ENCODE data around the gene ASCL1.

Gene ASCL1

DNA sequence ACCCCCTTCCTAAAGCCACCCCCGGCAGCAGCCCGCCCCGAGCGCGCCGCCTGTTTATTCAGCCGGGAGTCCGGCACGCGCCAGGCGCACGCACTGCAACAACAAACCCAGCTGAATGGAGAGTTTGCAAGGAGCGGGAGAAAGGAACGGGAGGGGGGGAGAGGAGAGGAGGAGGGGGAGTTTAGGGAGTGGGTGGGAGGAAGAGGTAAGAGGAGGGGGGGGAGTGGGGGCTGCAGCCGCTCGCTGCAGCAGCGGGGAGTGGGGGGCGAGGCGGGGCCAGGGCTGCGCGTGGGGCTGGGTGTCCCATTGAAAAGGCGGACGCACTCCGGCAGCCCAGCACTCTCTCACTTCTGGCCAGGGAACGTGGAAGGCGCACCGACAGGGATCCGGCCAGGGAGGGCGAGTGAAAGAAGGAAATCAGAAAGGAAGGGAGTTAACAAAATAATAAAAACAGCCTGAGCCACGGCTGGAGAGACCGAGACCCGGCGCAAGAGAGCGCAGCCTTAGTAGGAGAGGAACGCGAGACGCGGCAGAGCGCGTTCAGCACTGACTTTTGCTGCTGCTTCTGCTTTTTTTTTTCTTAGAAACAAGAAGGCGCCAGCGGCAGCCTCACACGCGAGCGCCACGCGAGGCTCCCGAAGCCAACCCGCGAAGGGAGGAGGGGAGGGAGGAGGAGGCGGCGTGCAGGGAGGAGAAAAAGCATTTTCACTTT lies at the start of gene ASCL1:
Gene ASCL1, plus strand, starts transcription at position 336 of the 712 bp plus-strand sequence. CDS start 571 bp downstream, outside the sequence.
- no peak for DNase-seq

DNA sequence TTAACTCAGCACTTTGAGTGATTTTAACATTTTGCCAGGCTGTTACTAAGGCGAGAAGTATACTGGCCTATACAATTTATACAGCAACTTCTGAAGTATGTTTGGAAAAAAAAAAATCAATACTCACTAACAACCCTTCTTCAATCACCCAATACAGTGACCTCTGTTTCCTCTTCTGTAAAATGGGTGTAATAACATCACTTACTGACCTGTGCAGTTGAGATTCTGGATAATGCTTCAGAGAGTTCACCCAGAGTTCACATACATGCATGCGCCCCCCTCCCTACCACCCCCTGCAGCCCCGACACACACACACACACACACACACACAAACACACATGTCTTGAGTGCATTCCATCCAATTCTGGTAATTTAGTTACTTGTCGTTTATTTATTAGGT lies 49.6 kb upstream of the ASCL1 start:
- no peak for DNase-seq

DNA sequence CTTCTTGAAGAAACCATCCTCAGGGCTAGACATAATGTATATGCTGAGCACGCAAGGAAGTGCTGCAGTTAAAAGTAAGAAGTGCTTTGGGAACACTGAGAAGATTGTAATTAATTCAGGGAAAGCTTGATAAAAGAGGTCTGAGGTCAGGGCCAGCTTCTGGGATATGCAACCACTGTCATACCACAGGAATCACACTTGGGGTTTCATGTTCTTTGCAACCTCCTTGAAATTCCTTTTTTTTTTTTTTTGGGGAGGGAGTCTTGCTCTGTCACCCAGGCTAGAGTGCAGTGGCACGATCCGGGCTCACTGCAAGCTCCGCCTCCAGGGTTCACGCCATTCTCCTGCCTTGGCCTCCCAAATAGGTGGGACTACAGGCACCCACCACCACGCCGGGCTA lies 47.3 kb upstream of the ASCL1 start:
- no peak for DNase-seq

DNA sequence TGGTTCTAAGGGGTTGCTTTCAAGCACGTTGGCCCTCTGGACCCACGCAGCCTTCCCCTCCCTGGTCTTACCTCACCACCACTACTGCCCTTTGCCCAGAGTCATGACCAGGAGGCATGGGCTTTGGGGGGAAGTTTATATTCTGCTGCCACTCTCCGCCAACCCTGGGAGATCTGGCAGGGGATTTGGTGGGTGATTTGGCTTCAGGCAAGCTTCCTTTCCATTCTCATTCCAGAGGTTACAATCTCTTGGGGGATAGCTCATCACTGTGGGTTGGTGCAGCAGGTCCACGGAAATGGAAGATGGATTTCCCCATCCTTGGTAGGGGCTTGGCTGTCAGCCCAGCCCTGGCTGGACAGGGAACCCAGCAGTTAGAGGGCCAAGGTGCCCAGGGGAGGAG lies 46.7 kb upstream of the ASCL1 start:
- DNase-seq = no peak

DNA sequence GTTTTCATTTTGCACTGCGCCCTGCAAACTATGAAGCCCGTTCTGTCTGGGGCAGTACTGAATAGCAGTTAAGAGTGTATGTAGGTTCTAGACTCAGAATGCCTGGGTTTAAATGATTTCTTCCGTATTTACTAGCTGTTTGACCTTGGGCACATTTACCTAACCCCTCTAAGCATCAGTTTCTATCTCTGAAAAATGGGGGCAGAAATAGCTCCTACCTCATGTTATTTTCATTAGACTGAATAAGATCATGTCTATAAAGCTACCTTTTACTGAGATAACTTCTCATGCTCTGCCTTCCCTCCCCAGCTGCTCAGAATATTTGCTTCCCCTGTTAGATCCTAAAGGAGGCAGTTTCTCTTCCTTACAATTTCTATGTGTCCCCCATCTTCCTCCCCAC lies 46.2 kb upstream of the ASCL1 start:
- DNase-seq = no peak

DNA sequence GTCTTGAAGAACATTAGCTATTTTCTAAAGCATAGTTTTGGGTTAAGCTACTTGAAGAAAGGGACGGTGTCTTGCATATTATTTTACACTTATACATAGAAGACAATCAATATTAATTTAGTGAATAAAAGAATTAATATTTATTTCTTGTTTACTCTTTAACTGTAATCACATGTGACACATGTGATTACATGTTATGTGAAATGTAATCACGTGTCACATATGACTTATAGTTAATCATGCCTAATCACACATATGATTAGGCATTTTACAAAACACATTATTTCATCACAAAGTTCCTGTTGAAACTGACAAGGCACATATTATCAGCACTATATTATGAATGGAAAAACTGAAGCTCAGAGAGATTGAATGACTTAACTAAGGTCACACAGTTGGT lies 45.2 kb upstream of the ASCL1 start:
- DNase-seq = no peak

DNA sequence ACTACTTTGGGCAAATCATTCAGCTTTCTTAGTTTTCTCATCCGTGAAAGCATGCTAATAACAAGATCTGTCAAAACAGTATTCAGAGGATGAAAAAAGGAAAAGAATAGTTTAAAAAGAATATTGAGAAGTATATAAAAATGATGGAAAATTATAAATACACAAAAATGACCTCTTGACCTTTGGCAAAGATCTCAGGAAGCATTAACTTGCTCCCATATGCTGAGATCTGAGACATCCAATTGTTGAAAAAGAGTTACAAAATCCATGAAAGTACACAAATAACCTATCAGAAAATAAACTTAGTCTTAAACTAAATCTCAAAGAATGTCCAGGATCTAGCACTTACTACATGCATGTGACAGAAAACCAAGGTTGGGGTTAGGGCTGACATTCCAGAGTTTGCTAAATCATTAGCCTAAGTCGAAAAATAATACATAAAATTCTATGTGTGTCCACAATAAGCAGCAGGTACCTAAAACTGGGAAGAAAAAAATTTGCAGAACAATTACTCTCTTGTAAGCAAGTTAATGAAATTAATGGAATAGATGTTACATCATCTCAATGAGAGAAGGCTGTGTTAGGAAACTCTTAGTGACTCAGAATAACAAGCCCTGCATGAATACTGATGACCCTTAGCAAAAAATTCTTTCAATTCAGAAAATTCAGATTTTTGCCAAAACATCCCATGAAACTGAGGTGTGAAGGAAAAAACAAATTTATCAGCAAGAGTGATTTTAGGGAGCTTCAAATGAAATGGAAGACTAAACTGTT lies 43.8 kb upstream of the ASCL1 start:
- no peak for DNase-seq

DNA sequence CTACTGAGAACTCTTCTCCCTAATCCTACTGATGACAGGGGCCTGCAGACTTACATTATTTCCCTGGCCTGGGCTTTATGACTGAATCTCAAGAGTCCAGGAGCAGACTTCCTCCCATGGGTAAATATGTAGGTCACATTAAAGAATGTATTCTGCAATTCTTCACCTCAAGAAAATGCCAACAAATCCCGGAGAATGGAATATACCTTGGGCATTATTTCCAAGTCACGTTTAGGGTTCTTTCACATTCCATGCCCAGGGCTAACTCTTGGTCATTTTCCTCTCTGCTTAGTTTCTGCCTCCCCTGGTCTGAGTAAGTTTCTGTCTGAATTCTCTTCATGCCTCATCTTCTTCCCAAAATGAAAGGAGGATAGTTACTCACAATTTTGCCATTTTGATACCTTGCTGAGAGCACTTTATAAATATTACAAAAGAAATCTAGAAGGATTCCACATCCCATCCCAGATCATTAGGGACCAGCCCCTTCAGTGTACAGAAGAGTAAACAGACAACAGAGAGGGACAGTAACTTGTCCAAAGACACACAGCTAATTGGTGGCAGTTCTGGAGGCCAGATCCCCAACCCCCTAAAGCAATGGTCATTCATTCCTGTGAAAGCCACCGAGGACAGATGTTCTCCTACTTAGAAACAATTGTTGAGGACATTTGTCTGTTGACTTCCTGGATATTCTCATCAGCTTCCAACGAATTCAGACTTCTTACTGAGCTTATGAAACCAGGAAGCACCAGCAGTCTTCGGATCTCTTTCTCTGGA lies 41.0 kb upstream of the ASCL1 start:
- no peak for DNase-seq

DNA sequence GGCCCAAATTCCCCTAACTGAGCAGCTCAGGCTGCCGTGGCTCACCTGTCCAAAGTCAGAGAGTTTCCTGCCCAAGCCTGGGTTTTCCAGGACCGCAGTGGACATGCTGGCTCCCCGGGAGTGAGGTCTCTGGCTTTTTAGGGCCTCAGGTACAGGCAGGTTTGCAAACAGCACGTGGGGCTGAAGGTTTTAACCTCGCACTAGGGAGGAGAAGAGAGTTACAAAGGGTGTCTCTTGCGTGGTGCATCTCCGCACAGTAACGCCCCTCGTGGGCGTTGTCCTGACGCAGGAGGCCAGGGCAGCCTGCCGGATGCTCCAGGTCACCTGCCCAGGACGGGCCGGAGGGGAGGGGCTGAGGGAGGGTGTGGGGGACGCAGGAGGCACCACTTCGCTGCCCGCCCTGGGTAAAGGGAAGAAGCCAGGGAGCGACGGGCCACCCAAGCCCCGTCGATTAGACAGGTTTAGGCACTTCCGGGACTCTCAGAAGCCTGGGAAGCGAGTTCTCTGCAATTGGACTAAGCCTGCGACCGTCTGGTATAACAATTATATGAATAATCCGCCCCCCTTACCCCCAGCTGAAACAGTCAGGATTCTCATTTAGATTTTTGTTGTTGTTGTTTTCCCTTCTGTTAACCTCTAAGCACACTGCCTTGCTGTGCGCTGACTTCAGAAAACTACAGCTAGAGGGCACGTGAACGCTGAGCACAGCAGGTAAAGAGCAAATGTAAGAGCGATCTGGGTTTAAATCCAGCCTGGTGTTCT lies 40.3 kb upstream of the ASCL1 start, which contains the start of gene PAH:
Gene PAH, minus strand, starts transcription at position 219 of the 762 bp plus-strand sequence. Its CDS starts 114 bp downstream, at position 105.
- DNase-seq = peak; percentile 9

DNA sequence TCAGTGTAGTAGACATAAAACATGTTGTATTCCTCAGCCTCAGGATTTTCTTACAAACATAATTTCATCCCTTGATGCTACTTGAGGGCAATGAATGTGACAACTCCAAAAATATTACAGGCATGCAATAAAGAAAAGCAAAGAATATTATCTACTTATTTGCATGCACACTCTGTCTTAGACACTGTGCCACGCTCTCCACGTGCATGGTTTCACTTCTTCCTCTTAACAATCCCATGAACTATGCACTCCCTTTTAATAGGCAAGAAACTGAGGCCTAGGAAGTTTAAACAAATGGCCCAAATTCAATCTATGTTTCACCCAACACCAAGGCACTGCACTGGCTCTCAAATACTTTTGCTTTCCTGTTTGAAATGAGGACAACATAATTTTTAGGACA lies 38.6 kb upstream of the ASCL1 start:
- DNase-seq = no peak

DNA sequence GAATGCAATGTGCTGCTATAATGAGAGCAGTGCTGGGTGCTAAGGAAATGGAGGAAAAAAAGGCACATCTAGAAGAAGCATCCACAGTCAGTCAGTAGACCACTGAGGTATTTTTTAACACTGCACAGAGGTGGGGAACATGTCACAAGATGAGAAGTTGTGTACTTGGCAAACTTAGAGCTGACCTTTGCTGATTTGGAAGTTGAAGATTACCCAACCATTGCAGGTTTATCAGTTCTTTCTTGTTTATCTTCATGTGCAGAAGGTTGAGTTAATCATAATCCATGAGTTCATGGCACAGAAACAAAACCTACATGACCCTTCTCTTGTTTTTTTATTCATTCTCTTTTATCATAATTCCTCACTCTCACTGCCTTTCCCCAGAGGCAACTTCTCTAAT lies 37.2 kb upstream of the ASCL1 start:
- DNase-seq = no peak

DNA sequence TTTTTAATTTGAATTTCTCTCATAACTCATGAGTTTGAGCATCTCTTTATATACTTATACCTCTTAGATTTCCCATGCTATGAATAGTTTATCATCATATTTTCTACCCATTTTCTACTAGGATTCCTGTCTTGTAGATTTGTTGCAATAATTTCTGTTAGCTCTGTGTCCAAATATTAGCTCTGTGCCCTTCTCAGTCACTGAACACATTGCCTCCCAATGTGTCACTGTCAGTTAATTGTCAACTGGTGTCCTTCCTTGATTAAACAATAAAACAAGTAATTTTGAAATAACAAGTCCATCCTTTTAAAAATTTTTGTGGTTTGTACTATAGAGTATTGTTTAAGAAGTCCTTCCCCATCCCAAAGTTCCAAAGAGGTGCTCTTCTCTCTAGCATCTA lies 36.2 kb upstream of the ASCL1 start:
- no peak for DNase-seq

DNA sequence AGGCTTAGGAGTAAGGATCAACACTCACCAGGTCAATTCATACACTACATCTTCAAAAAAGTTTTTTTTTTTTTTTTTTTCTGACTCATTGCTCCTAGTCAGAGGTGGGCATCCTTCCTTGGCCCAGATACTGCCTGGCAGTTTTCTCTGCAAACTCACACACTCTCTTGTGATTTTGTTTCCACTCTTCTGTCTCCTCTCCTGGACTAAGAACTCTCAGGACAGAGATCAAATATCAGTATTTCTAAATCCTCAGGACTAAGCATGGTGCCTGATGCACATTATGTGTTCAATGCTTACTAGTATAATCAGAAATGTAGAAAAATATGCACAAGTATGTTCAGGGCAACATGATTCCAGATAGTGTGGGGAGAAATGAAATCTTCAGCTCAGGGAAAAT lies 30.3 kb upstream of the ASCL1 start:
- DNase-seq = no peak

DNA sequence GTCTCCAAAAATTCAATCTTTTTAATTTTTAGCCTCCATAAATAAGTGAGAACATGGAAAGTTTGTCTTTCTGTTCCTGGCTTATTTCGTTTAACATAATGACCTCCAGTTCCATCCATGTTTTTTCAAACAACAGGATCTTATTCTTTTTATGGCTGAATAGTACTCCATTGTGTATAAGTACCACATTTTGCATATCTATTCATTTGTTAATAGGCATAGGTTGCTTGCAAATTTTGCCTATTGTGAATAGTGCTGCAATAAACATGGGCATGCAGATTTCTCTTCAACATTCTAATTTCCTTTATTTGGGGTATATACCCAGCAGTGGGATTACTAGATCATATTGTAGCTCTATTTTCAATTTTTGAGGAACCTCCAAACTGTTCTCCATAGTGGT lies 24.3 kb upstream of the ASCL1 start:
- DNase-seq = no peak

DNA sequence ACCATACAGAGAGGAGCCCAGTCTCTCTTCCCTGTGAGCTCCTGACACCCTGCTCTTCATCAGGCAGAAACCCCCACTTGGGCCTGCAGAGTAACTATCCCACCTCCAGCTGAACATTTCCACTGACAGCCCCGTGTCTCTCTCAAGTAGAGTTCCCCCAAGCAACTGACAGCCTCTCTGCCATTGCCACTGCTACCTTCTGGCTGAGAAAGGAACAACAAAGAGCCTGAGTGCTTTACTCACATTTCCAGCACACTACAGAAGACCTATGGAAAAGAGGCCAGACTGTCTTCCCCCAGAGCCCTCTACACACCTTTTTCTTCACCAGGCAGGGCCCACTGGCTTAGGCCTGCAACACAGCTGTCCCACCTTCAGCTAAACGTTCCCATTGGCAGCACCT lies 18.4 kb upstream of the ASCL1 start:
- no peak for DNase-seq

DNA sequence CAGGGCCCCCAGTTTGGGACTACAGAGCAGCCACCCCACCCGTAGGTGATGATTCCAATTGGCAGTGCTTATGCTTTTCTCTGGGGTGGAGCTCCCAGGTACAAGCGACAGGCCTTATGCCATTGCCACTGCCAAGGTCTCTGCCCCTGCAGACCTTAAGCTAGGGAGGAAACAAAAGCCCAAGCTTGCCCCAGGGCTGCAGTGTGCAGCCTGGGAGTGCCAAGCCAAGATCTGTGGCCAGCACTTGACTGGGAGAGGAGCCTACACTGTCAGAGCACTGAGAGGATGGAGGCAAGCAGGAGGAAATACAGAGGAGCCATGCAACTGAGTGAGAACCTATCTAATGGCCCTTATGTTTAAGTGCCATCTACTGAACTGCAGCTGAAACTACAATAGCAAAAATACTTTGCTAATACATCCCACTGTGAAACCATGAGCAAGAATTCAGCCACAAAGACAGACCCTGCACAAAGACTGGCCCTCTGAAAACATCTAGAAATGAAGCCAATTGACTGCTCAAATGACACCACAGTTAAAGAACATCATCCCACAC lies 17.7 kb upstream of the ASCL1 start:
- DNase-seq = no peak

DNA sequence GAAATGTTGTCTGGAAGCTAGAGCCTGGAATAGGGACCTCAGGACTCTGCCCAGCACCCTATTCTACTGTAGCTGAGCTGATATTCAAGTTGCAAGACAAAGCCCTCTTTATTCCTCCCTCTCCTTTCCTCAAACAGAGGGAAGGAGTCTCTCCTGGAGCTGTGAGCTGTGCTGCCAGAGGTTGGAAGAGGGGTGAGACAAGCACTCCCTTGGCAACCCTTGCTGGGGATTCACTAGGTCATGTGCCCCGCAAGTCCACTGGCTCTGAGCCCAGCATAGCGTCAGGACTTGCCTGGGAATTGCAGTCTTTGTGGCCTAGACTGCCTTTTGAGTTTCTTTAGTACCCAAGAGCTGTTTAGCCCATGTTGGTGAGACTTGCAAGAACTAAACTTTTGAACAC lies 11.4 kb upstream of the ASCL1 start:
- no peak for DNase-seq

DNA sequence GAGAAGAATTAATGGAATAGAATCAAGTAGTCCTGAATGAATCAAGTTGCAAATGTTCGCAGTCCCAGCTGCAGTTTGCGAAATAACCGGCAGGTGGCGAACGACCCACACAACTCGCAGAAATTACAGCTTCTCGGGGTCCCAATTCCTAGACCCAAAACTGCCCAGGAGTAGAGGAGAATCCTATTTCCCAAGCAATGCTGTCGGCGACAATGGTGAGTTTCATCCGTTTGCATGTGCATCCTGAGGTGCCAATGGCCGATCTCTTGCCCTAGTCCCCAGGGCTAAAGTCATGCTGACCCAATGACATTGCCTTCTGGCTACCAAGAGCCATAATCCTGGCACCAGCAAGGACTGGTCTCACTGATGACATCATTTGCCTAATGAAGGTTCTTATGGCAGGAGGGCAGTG lies 8.5 kb upstream of the ASCL1 start:
- DNase-seq = peak; percentile 39

DNA sequence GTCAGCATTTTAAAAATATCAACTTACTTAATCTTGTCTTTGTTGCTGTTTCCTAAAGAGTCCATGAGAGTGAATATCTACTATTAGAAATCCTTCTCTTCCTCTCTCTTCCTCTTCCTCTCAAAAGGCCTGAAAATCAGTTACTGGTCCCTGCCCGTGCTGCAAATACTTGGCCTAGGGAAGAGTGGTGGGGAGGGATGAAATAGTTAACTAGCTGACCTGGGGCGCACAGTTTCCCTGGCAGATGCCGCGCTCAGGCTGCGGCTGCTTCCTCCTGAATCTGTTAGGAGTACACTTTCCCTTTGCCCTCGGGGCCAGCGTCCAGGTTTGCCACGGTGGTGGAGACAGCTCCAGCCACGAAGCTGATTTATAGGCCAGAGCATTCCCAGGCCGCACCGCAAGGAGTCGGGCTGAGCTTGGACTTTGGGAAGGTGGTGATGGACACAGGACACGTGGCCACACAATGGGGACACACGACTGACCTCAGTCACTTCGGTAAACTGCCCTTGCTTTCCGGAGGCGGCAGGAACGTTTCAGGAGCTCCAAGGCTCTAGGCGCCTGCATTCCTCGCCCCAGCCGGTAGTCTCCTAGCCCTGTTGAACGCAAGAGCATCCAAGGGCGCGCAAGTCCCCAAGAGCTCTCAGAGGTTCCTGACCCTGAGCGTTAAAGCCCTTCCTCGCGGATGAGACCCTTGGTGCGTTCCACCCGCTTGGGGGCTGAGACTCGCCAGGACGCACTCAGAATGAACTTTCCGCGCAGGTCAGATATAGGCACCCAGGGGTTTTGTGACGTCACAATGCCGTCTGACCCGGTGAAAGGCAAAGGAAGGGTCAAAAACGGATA lies 7.1 kb upstream of the ASCL1 start:
- DNase-seq = no peak

DNA sequence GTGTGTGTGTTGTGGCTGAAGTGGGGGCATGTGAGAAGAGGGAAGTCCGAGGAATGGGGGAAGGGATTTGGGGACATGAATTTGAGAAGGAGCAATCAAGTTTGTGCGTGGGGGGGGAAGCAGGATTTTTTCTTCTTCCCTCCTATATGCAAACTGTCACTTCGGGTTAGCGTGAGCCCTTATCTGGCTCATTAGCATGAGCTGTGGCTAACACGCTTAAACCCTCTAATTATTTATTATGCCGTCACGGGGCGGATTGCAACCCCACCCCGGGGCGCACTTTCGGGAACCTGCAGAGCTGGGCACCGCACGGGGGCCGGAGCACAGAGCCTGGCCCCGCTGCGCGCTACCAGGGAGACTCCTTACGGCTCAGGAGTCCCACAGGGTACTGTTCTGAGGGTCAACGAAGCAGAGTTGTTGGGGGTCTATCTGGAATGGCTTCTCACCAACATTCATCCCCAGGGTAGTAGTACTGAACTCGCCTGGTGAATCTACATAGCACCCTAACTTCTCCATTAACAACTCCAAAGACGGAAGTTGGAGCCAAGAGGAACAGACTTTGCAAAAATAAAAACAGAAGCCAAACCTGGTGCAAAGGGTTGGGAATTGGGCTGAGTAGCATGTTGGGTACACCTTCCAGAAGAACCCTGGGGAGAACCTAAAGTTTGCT lies 6.4 kb upstream of the ASCL1 start:
- no peak for DNase-seq

DNA sequence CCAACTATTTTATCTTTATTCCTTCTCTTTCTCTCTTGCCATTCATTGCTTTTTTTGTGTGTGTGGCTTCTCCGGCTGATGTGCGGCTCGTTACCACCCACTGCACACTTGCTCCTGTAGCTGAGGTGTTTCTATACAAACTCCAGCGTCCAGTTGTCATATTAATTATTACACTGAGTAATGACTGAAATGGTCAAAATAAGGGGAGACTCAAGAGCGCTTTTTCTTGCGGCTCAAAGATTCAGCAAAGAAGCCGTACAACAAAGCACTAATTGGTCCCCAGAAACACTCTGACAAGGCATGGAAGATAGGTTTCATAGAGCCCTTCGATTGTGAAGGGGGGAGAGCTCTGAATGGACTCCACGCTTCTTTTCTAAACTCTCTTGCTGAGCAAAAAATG lies 5.6 kb upstream of the ASCL1 start:
- DNase-seq = no peak

All from CD4-positive, alpha-beta T cell treated with Interleukin-21 for 1 hour (primary cell).